GM12878 (cell line): ENCODE data around the gene MBNL1. TPM values are rescaled to one million over a fixed set of nuclear protein-coding genes. Genes with fewer than 3 reads are reported as not detected.

ENCODE experiments used
- ATAC-seq: fragments of 200-7000 bp; cut with Tn5 transposase; 3 replicates; pipeline ENCODE4 v1.9.1; 2020; ENCODE audit warnings: mild to moderate bottlenecking, moderate library complexity
- BruUV-seq: library from RNA; stranded (reverse); fragments of 400-500 nt; replicated peaks from 2 replicates; lab custom pipeline; 2021; lab: Mats Ljungman, UMichigan
- CTCF ChIA-PET: fragments of 300-600 bp; sonication (Branson Sonifier 250); formaldehyde crosslinking; extraction: SDS; loops from one replicate; lab custom pipeline; 2021; ENCODE audit warnings: inconsistent platforms; lab: Yijun Ruan, JAX
- POLR2A ChIA-PET: fragments of 350-600 bp; formaldehyde crosslinking; extraction: SDS; loops from one replicate; lab custom pipeline; 2021; ENCODE audit warnings: inconsistent platforms; lab: Charles Lee
- RAD21 ChIA-PET: fragments of 300-600 bp; sonication (Branson Sonifier 250); formaldehyde crosslinking; loops from one replicate; lab custom pipeline; 2023; ENCODE audit warnings: antibody characterized with exemption; ENCODE audit not compliant: unreplicated experiment; lab: Charles Lee
- SMC1A ChIA-PET: fragments of 300-600 bp; sonication (Branson Sonifier 250); formaldehyde crosslinking; loops from one replicate; lab custom pipeline; 2023; ENCODE audit not compliant: unreplicated experiment, uncharacterized antibody; lab: Charles Lee
- DNase-seq: peaks from one replicate; pipeline ENCODE4 v3.0.0-alpha.2; 2011; ENCODE audit warnings: low read depth, low spot score
- FAIRE-seq: peaks from 3 replicates; lab custom pipeline; 2011; peaks lifted over from hg19 to GRCh38; lab: Jason Lieb, UNC
- H2AFZ ChIP-seq: 2 replicates; pipeline ENCODE4 v1.6.0; 2011; ENCODE audit warnings: low read depth, low read length, control low read depth; ENCODE audit not compliant: control insufficient read depth
- H3K27ac ChIP-seq: 2 replicates; pipeline ENCODE4 v1.5.1; 2011; ENCODE audit warnings: control low read depth; ENCODE audit not compliant: control insufficient read depth, insufficient read depth
- H3K27me3 ChIP-seq, 2 experiments: replicated peaks in 1 of 2; 2 replicates each; pipeline versions ENCODE4 v1.6.0 to v1.6.1; 2011; ENCODE audit warnings: low read length in 1 of 2; ENCODE audit not compliant: control insufficient read depth in 2 of 2, insufficient read depth in 2 of 2
- H3K36me3 ChIP-seq, 2 experiments: 2 replicates each; pipeline ENCODE4 v1.5.1; 2011; ENCODE audit warnings: low read length in 1 of 2; ENCODE audit not compliant: control insufficient read depth in 2 of 2, insufficient read depth in 2 of 2
- H3K4me1 ChIP-seq: 2 replicates; pipeline ENCODE4 v1.6.1; 2011; ENCODE audit warnings: mild to moderate bottlenecking, low read length, moderate library complexity, mixed read lengths; ENCODE audit not compliant: control insufficient read depth, insufficient read depth
- H3K4me2 ChIP-seq: 2 replicates; pipeline ENCODE4 v1.6.0; 2011; ENCODE audit warnings: control low read depth; ENCODE audit not compliant: control insufficient read depth, insufficient read depth
- H3K4me3 ChIP-seq: fragments of 200-600 bp; sonication (generic); 2 replicates; pipeline ENCODE4 v1.5.1; 2016
- H3K79me2 ChIP-seq: 2 replicates; pipeline ENCODE4 v1.6.0; 2011; ENCODE audit warnings: low read length; ENCODE audit not compliant: control insufficient read depth, insufficient read depth
- H3K9ac ChIP-seq: 2 replicates; pipeline ENCODE4 v1.8.0; 2011; ENCODE audit warnings: low read length, control low read depth, mixed read lengths; ENCODE audit not compliant: control insufficient read depth, insufficient read depth
- H3K9me3 ChIP-seq: replicated peaks from 3 replicates; pipeline ENCODE4 v1.5.1; 2011; ENCODE audit warnings: mild to moderate bottlenecking, low read length; ENCODE audit not compliant: control insufficient read depth, insufficient read depth
- H4K20me1 ChIP-seq: 2 replicates; pipeline ENCODE4 v1.6.0; 2011; ENCODE audit not compliant: control insufficient read depth, insufficient read depth
- FOXK2 ChIP-seq: fragments of 450-650 bp; IDR thresholded peaks from 2 replicates; pipeline ENCODE4 v1.6.1; 2017; ENCODE audit warnings: mild to moderate bottlenecking, moderate library complexity
- GATAD2B ChIP-seq: fragments of 450-650 bp; conservative IDR thresholded peaks from 2 replicates; pipeline ENCODE4 v1.6.1; 2017; ENCODE audit warnings: low read depth, mild to moderate bottlenecking, moderate library complexity
- HDAC6 ChIP-seq: fragments of 200-600 bp; sonication (generic); IDR thresholded peaks from one replicate; pipeline ENCODE4 v1.8.0; 2017; ENCODE audit warnings: antibody characterized with exemption; ENCODE audit not compliant: unreplicated experiment
- PAX8 ChIP-seq: fragments of 450-650 bp; IDR thresholded peaks from 2 replicates; pipeline ENCODE4 v1.6.1; 2017; ENCODE audit warnings: mild to moderate bottlenecking, moderate library complexity
- POLR2A ChIP-seq: IDR thresholded peaks from 2 replicates; pipeline ENCODE4 v1.6.1; 2011; ENCODE audit warnings: low read depth, mild to moderate bottlenecking, low read length
- STAT3 ChIP-seq: IDR thresholded peaks from 2 replicates; pipeline ENCODE4 v1.6.1; 2011; ENCODE audit warnings: low read depth, low read length, improper control_type of control experiment
- WGBS: methylation state at CpG from one replicate; pipeline ENCODE4 v1.1.6; 2016; ENCODE audit warnings: low lambda C conversion rate; ENCODE audit not compliant: insufficient replicate concordance, insufficient coverage; ENCODE audit errors: missing lambda C conversion rate; 5-methylcytosine and 5-hydroxymethylcytosine counted together
- in situ Hi-C: fragments of 300-500 bp; cut with MboI; formaldehyde crosslinking; loops from 9 replicates; pipeline ENCODE4 v1.14.3; 2018; ENCODE audit warnings: mixed read lengths
- intact Hi-C: fragments of 100-400 bp; cut with micrococcal nuclease; formaldehyde crosslinking; loops from one replicate; pipeline ENCODE4 v1.14.2; 2022; ENCODE audit not compliant: unreplicated experiment
- polyA plus RNA-seq, 11 experiments: library from polyadenylated mRNA; depleted of rRNA in 4 of 11; unstranded in 6 of 11; stranded (reverse) in 5 of 11; fragments of >200 nt; fragmentation: Nextera tagmentation in 4 of 11; fragmentation: Illumina TruSeq in 1 of 11; extraction: Ambion mirVana in 4 of 11; extraction: Trizol in 1 of 11; gene quantifications; 1 replicate in 1 of 11; 2 replicates in 10 of 11; pipeline versions ENCODE4 v1.2.1 to v1.2.3, GENCODE V29; 2011 to 2016; ENCODE audit warnings: inconsistent platforms in 2 of 11, missing spikeins in 2 of 11, low read depth in 1 of 11
- total RNA-seq, 4 experiments: library from RNA; depleted of rRNA in 3 of 4; stranded (reverse); fragments of >200 nt in 3 of 4; fragmentation: Illumina TruSeq in 1 of 4; extraction: Trizol in 1 of 4; gene quantifications; 2 replicates each; pipeline versions ENCODE4 v1.2.1 to v1.2.3, GENCODE V29; 2013 to 2021
- TF ChIP-seq, protein P1 (sequence below): IDR thresholded peaks from 2 replicates; pipeline ENCODE4 v1.6.1; 2011; ENCODE audit warnings: low read depth, mild to moderate bottlenecking, low read length, moderate library complexity, borderline replicate concordance; ENCODE audit errors: extremely low read depth

MBNL1 gene
- total and polyA plus RNA-seq, 10 of the 15 experiments (the other 5 are each of a cell fraction or from before 2014, with no cell fraction given) = 59.6 to 337 (median 143) TPM

GRCh38 chr3:152245498-152246170, 23.1 kb upstream of the MBNL1 start:
- H3K4me2 ChIP-seq = peak overlapping the region; percentile 57
- no peaks in the 10 kb centered on the region for H4K20me1 ChIP-seq
- no peaks in the 10 kb centered on the region for H3K27me3 ChIP-seq
- peak overlapping the region; percentile 76 for H2AFZ ChIP-seq
- POLR2A ChIA-PET = interaction anchor here (1.2 to 4.3 kb wide), 3 partner anchors 11 to 52 kb away, joined by 5 to 31 read pairs (median 22); no protein-coding TSS in a partner anchor
- DNase-seq = no peak
- peaks cover 29% of the 10 kb centered on the region for H3K79me2 ChIP-seq
- RAD21 ChIA-PET = interaction anchor here (0.9 to 7.7 kb wide), 13 partner anchors 10 to 227 kb away, joined by 3 to 108 read pairs (median 12); partner anchors contain the start of gene MBNL1
- no peaks in the 10 kb centered on the region; the same call in 2 of the 3 replicates for H3K9me3 ChIP-seq
- CTCF ChIA-PET = interaction anchor here (0.8 to 5.8 kb wide), 10 partner anchors 10 to 198 kb away, joined by 3 to 47 read pairs (median 4); partner anchors contain the start of gene MBNL1
- SMC1A ChIA-PET = interaction anchor here (0.6 to 7.3 kb wide), 20 partner anchors 9 to 916 kb away, joined by 3 to 160 read pairs (median 5); partner anchors contain the start of gene MBNL1
- H3K4me1 ChIP-seq = peaks cover 26% of the 10 kb centered on the region
- no peaks in the 10 kb centered on the region for H3K36me3 ChIP-seq
- peak overlapping the region; percentile 45 for H3K9ac ChIP-seq
- BruUV-seq = no TSS peak
- intact Hi-C loops (loop anchor here (2.0 kb wide), 2 partner anchors 23 to 47 kb away; partner anchors contain the start of gene MBNL1), in situ Hi-C loops (no loop called here)
- FAIRE-seq = no peak
- ATAC-seq = peak; percentile 45
- peak overlapping the region; percentile 91 for H3K27ac ChIP-seq
- H3K4me3 ChIP-seq = peak overlapping the region; percentile 45
- 0% methylated on average over 3 of the region's 3 CpGs for WGBS
- TF ChIP-seq, protein P1, sequence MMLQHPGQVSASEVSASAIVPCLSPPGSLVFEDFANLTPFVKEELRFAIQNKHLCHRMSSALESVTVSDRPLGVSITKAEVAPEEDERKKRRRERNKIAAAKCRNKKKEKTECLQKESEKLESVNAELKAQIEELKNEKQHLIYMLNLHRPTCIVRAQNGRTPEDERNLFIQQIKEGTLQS = no peak
- TF ChIP-seq POLR2A = no peak
- no peak for TF ChIP-seq PAX8
- no peak for TF ChIP-seq GATAD2B
- TF ChIP-seq FOXK2 = no peak
- no peak for TF ChIP-seq STAT3
- TF ChIP-seq HDAC6 = no peak
